HG03045 (cell line): ENCODE measurements around the gene RAB3C.

Source experiments
- ATAC-seq: cut with Tn5 transposase; IDR thresholded peaks from one replicate; pipeline ENCODE4 v1.9.1; 2021; ENCODE audit warnings: mild to moderate bottlenecking, moderate library complexity; ENCODE audit not compliant: unreplicated experiment

RAB3C gene

DNA sequence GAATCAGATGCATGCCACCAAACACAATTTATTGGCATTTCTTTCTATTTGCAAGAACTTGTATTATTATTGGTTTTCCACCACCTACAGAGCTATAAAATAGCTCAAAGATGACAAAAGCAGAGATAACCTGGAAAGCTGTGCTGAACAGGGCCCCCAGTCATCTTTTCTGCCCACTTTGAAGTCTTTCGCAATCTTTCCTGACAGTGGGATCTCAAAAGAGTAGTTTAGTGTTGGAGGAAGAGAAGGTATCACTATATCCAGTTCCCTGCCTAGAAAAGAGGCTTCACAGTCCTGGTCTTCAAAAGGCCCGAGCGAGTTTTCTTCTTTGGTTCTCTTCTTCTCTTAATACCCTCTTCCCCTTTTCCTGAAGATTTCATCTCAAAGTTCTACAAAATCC is 231.0 kb downstream of the RAB3C start:
- ATAC-seq, result no peak

GRCh38 chr5:58816181-58816731 is 233.4 kb downstream of the RAB3C start:
- no peak for ATAC-seq

- ATAC-seq, result no peak
These were observed 235.6 kb downstream of the RAB3C start for GRCh38 chr5:58818465-58818864.

DNA sequence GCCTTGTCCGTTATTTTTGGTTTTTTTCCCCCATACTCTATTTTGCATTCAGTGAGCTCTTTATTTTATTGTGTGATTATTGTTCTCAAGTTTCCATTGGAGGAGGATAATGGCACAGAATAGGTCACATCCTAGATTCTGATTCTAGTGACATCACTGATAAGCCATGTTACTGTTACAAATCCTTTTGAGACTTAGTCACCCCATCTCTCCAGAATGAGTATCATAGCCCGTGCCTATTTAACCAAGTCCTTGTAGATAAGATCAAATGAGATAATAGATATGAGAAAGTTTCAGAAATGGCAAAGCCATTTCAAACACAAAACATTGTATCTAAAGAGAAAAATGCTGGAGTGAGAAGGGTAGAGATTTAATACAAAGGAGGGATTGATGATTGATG is 242.6 kb downstream of the RAB3C start:
- no peak for ATAC-seq

GRCh38 chr5:58825899-58826298 is 243.0 kb downstream of the RAB3C start:
- ATAC-seq, result no peak

- ATAC-seq, result no peak
These were observed 244.6 kb downstream of the RAB3C start for GRCh38 chr5:58827463-58827862.

DNA sequence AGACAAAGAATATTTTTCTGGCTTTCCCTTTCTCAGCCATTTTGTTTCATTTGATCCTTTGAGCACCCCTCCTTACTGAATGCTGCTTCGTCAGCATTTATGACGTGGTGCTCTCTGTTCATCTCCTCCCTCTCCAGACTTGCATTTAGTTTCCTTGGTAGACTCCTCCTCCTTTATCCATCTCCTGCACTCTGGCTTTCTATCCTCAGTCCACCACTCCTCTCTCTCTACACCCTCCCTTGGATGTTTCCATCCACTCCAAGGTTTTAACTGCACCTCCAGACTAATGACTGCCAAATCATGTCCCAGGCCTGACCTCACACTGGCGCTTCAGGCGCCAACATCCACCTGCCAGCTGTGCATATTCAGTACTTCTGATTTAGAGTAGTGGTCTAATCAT is 245.4 kb downstream of the RAB3C start:
- no peak for ATAC-seq

GRCh38 chr5:58834242-58835225 is 251.7 kb downstream of the RAB3C start:
- no peak for ATAC-seq

DNA sequence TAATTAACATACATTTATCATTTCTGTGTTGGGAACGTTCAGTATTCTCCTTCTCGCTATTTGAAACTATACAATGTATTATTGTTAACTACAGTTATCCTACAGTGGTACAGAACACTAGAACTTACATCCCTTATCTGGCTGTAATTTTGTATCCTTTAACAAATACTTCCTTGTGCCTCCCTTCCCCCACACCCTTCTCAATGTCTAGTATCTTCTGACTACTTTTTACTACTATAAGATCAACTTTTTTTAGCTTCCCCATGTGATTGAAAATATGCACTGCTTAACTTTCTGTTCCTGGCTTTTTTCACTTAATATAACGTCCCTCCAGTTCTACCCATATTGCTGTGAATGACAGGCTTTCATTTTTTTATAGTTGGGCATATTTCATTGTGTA is 253.5 kb downstream of the RAB3C start:
- no peak for ATAC-seq

DNA sequence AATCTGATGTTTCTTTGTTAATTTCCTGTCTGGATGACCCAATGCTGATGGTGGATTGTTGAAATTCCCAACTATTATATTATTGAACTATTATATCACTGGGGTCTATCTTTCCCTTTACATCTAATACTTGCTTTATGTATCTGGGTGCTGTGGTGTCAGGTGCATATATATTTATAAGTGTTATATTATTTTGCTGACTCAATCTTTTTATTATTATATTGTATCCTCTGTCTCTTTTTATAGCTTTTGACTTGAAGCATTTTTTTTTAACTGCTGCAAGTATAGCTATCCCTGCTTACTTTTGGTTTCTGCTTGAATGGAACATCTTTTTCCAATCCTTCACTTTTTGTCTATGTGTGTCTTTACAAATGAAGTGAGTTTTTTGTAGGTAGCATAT is 255.9 kb downstream of the RAB3C start:
- ATAC-seq, result no peak

DNA sequence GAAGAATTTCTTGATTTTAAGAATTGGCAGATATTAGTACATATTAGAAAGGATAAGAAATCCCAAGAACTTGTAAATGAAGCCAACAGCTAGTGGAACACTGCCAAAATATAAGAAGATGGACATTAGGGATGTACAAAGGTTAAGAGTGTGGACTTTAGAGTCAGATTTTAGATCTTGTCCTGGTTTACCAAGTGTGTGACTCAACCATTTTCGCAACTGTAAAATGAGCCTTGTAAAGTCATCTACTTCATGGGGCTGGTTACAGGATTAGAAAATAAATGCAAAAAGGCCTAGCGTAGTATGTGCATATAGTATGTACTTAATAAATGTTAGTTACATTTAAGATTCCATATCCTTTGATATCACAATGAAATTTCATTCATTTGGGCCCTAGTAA is 260.0 kb downstream of the RAB3C start:
- no peak for ATAC-seq

DNA sequence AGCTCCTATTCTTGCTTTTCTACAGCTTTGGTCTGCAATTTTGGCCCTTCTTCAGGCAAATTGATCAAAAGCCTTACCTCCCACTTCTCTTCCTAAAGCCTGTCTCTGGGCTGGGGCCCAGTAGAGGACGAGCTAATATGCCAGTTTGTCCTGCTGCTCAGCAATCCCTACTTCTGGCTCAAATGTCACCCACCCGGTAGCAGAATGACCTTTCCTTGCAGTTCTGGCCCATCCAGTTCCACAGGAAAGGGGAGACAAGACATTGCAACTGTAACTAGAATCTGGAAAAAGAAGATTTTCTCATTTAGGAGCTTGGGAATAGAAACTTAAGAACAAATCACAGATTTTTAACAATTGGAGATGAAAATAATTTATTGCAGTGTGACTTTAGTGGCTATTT is 261.5 kb downstream of the RAB3C start:
- ATAC-seq, result no peak

GRCh38 chr5:58847041-58847440 is 264.2 kb downstream of the RAB3C start:
- ATAC-seq, result no peak

- ATAC-seq, result no peak
These were observed 266.3 kb downstream of the RAB3C start for GRCh38 chr5:58849223-58849622.

DNA sequence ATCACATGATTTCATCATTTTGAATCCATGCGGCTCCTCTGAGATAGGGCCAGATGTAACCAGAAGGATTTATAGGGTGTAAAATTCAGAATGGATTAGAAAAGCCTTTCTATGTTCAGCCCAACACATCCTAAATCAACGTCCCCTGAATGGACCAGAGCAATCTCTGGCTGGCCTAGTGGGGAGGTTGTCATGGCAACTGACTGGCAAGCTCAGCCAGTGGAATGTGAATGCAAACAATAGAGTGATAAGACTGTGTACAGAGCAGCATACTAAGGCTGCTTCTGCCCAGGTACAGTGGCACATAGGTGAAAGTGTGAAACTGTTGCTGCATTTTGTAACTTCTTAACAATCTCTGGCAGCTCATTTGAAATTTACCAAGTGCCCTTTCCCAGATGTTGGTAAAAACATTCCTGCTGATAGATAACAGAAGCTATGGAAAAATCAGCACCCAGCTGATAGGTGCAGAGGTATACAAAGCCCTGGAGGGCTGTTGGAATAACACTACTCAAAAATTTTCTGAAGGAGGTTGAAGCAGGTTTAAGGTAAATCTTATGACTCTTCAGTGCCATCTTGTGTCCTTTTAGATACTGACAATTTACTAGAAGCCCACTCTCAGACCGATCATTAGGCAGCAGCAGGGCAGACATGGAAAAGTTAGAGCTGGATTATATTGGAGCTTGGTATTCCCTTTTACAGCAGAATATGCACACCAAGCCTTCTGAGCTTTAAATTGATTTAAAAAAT is 267.2 kb downstream of the RAB3C start:
- no peak for ATAC-seq

DNA sequence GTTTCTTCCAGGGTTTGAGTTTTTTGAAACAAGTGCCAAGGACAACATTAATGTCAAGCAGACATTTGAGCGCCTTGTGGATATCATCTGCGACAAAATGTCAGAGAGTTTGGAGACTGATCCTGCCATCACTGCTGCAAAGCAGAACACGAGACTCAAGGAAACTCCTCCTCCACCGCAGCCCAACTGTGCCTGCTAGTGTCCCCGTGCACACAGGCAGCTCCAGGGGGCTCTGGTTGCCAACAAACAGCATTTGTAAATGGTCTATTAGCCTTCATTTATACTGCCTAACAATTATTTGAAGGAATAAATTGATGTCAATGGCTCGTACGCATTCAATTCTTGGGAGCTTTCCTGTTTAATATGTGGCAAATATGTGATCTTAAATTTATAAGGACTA is 268.3 kb downstream of the RAB3C start:
- ATAC-seq, result no peak

- ATAC-seq, result no peak
These were observed 268.7 kb downstream of the RAB3C start for GRCh38 chr5:58851571-58851970.

DNA sequence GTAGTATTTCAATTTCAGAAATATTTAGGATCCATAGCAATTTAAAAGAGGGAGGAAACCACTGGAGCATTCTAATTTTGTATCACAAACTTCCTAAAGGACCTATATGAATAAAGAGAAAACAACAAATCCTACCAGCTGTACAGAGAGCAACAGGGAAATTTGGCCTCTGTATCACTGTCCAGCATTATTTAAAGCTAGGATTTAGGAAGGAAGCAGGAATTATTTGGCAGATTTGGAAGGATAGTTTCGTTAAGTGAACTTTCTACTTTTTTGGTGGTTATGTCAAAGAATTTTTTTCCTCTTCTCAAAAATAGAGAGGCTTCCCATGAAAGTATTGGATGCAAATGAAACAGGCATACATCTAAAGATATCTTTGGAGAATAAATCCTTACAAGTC is 269.7 kb downstream of the RAB3C start:
- ATAC-seq, result no peak

DNA sequence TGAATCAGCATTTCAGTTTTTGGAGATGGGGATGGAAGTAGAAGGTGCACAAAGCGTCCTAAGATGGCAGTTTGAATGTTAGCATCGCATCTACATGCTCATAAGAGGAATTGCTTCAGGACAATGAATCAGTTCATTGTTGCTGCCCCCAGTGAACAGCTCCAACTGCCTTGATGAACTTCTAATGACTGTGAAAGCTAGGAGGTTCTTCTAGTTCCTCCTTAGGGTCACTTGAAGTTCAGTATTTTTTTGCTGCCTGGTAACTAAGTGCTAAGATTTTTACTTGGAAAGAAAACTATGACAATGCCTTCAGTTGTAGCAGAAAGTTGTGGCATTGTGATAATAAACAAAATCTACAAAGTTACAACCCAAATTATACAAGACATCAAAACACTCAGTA is 271.6 kb downstream of the RAB3C start:
- ATAC-seq, result no peak

GRCh38 chr5:58855851-58856739 is 273.2 kb downstream of the RAB3C start:
- no peak for ATAC-seq

DNA sequence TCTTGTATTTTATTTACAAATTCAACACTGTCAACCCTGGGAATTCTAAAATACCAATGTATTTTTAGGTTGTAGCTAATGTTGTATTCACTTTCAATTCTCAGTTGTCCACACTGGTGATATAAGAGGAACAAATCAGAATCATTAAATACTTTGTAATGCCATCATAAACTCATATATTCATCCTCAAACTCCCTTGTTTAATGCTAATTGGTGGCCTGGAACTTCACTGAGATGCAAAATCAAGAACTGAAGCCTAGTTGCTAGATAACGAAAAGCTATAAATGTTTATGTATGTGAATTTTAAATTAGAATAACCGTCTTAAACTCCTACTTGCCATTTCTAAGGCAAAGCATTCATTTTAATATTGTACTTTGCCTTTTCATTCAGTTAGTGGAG is 274.7 kb downstream of the RAB3C start:
- no peak for ATAC-seq
